ENCODE results near the gene AKAP13.

The AKAP13 gene

GRCh38 chr15:85688711-85689110 is 308.3 kb downstream of the AKAP13 start:
- DNase-seq: no peak

- peak; percentile 84 for DNase-seq
Measured at GRCh38 chr15:85689729-85690128, 309.3 kb downstream of the AKAP13 start.

GRCh38 chr15:85690561-85691231 is 310.3 kb downstream of the AKAP13 start:
- DNase-seq: no peak

- DNase-seq: no peak
Measured at GRCh38 chr15:85691350-85692240, 311.2 kb downstream of the AKAP13 start.

GRCh38 chr15:85692321-85692720 is 311.9 kb downstream of the AKAP13 start:
- DNase-seq: no peak

GRCh38 chr15:85692873-85693272 is 312.5 kb downstream of the AKAP13 start:
- DNase-seq: no peak

GRCh38 chr15:85693277-85693676 is 312.9 kb downstream of the AKAP13 start:
- DNase-seq: no peak

GRCh38 chr15:85694091-85694490 is 313.7 kb downstream of the AKAP13 start:
- no peak for DNase-seq

- DNase-seq: no peak
Measured at GRCh38 chr15:85700767-85701166, 320.4 kb downstream of the AKAP13 start.

GRCh38 chr15:85702321-85703101 is 322.1 kb downstream of the AKAP13 start:
- no peak for DNase-seq

- no peak for DNase-seq
Measured at GRCh38 chr15:85704066-85704465, 323.7 kb downstream of the AKAP13 start.

GRCh38 chr15:85704720-85705429 is 324.5 kb downstream of the AKAP13 start:
- DNase-seq: no peak

GRCh38 chr15:85706779-85707518 is 326.5 kb downstream of the AKAP13 start:
- DNase-seq: peak; percentile 13

- no peak for DNase-seq
Measured at GRCh38 chr15:85707519-85708338, 327.3 kb downstream of the AKAP13 start.

GRCh38 chr15:85708402-85708941 is 328.1 kb downstream of the AKAP13 start:
- no peak for DNase-seq

GRCh38 chr15:85709250-85709649 is 328.8 kb downstream of the AKAP13 start:
- DNase-seq: no peak

- DNase-seq: no peak
Measured at GRCh38 chr15:85710340-85710842, 330.0 kb downstream of the AKAP13 start.

- no peak for DNase-seq
Measured at GRCh38 chr15:85711580-85712192, 331.3 kb downstream of the AKAP13 start.

- DNase-seq: no peak
Measured at GRCh38 chr15:85716261-85716660, 335.9 kb downstream of the AKAP13 start.

- DNase-seq: no peak
Measured at GRCh38 chr15:85717212-85717611, 336.8 kb downstream of the AKAP13 start.
